ENCODE results near the gene SLC22A1. TPM values are rescaled to one million over a fixed set of nuclear protein-coding genes. Genes with fewer than 3 reads are reported as not detected.
"Not testable (repeated sequence)": the region's sequence is repeated elsewhere in the genome, so short reads cannot be mapped to it uniquely, and the experiment has no call there.

Gene SLC22A1
- total and polyA plus RNA-seq, 7 donors: 0.17 to 3.3 (median 0.89) TPM

GRCh38 chr6:160122744-160123143, 1.1 kb downstream of the SLC22A1 start:
- no peak for ATAC-seq
- no peaks in the 10 kb centered on the region for H3K4me1 ChIP-seq
- no peaks in the 10 kb centered on the region for H3K9me3 ChIP-seq
- no peak overlapping the region for H3K4me3 ChIP-seq
- H3K27ac ChIP-seq: no peak overlapping the region
- no peaks in the 10 kb centered on the region for H3K27me3 ChIP-seq (ENCODE audit: insufficient read depth in 3 of 3, low read length in 2 of 3)
- no peak for TF ChIP-seq CTCF (IDR thresholded peaks at IDR 0.05)
- intact Hi-C loops (cut with DNase I): no loop called here
- WGBS, 3 donors: 81 to 95% (median 87%) methylated on average over 5 of the region's 5 CpGs
- peaks cover 0 to 8% of the 10 kb centered on the region in 2 donors for H3K36me3 ChIP-seq (ENCODE audit: insufficient read depth in 1 of 2, low read depth in 1 of 2)
- DNase-seq: no peak

DNA sequence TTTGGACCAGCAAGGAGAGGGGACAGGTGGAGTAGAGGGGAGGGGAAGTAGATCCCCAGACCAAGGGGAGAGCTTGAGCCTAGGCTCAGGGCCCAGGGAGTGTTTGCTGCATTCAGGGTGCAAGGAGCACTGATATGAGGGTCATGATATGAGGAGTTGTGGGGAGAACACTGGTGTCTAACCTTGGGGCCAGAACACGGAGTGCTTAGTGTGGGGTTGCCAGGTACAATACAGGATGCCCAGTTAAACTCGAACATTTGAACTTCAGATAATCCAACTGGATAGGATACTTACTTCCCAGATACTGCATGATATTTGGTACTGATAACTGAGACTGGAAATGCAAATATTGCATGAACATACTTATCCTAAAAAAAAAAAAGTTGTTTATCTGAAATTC, 2.4 kb downstream of the SLC22A1 start:
- Histone ChIP-seq H3K27ac (no peak overlapping the region), H3K4me1 (no peaks in the 10 kb centered on the region), H3K4me3 (no peak overlapping the region), H3K9me3 (no peaks in the 10 kb centered on the region), H3K36me3 (ENCODE audit: insufficient read depth in 1 of 2, low read depth in 1 of 2) (peaks cover 0 to 8% of the 10 kb centered on the region in 2 donors), H3K27me3 (ENCODE audit: insufficient read depth in 3 of 3, low read length in 2 of 3) (no peaks in the 10 kb centered on the region)
- DNase-seq: no peak
- WGBS, 3 donors: 95 to 97% (median 96%) methylated on average over 2 of the region's 2 CpGs
- ATAC-seq: no peak
- no peak for TF ChIP-seq CTCF (IDR thresholded peaks at IDR 0.05)
- intact Hi-C loops (cut with DNase I): no loop called here

DNA sequence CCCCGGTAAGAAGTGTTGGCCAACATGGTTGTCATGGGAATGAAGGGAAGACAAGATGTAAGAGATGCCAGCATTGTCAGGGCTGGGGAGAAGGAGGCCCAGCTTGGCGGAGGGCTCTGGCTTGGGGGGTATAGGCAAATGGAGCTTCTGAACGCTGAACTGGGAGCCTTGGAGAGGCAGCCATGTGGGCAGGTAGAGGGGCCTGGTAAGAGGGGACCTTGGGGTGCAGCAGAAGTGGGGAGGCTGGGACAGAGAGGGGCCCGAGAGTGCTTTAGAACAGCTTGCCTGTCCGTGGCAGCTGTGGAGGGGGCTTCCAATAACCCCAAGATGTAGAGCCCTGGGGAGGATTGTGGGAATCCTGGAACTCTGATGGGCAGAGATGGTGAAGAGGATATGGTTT, 3.0 kb downstream of the SLC22A1 start:
- intact Hi-C loops (cut with DNase I): no loop called here
- ATAC-seq: no peak
- Histone ChIP-seq H3K27me3 (ENCODE audit: insufficient read depth in 3 of 3, low read length in 2 of 3) (no peaks in the 10 kb centered on the region), H3K4me1 (no peaks in the 10 kb centered on the region), H3K27ac (no peak overlapping the region), H3K9me3 (no peaks in the 10 kb centered on the region), H3K4me3 (no peak overlapping the region), H3K36me3 (ENCODE audit: insufficient read depth in 1 of 2, low read depth in 1 of 2) (peaks cover 0 to 5% of the 10 kb centered on the region in 2 donors)
- 91 to 94% (median 94%) methylated on average over 5 of the region's 5 CpGs for WGBS, 3 donors
- TF ChIP-seq CTCF (IDR thresholded peaks at IDR 0.05): no peak
- DNase-seq: no peak

DNA sequence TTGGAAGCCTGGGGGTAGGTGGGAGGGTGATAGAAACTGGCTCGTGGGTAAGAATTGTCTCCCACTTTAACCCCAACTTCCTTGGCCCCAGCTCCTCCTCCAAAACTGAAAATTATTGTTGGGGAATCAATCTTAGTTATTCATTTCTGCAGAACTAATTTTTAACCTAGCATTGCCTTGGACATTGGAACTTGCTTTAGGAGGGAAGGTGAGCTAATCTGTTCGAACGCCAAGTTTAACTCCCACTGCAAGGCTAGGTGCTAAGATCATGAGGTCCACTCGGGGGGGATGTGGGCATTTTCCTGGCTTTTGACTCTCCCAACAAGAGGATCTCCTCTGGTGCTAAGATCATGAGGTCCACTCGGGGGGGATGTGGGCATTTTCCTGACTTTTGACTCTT, 3.5 kb downstream of the SLC22A1 start:
- H3K4me3 ChIP-seq; H3K27ac ChIP-seq; ATAC-seq; DNase-seq; H3K4me1 ChIP-seq; intact Hi-C loops (cut with DNase I); H3K36me3 ChIP-seq (ENCODE audit: insufficient read depth in 1 of 2, low read depth in 1 of 2); H3K9me3 ChIP-seq; H3K27me3 ChIP-seq (ENCODE audit: insufficient read depth in 3 of 3, low read length in 2 of 3): not testable (repeated sequence)
- WGBS, 3 donors: 90 to 95% (median 92%) methylated on average over 5 of the region's 5 CpGs

GRCh38 chr6:160127270-160128124, 5.9 kb downstream of the SLC22A1 start:
- TF ChIP-seq CTCF (IDR thresholded peaks at IDR 0.05): no peak
- ATAC-seq (no peak), DNase-seq (no peak)
- 94 to 96% (median 95%) methylated on average over 16 of the region's 16 CpGs for WGBS, 3 donors
- Histone ChIP-seq H3K27me3 (ENCODE audit: insufficient read depth in 3 of 3, low read length in 2 of 3) (no peaks in the 10 kb centered on the region), H3K27ac (no peak overlapping the region), H3K4me1 (no peaks in the 10 kb centered on the region), H3K4me3 (no peak overlapping the region), H3K9me3 (no peaks in the 10 kb centered on the region), H3K36me3 (ENCODE audit: insufficient read depth in 1 of 2, low read depth in 1 of 2) (no peaks in the 10 kb centered on the region)
- intact Hi-C loops (cut with DNase I): no loop called here

Measured in psoas muscle (tissue), 8 donors.